MM.1S (cell line): Measurements from ENCODE around the gene TEX9.
"Not testable (repeated sequence)": the region's sequence is repeated elsewhere in the genome, so short reads cannot be mapped to it uniquely, and the experiment has no call there.

Source experiments
- DNase-seq: peaks from one replicate; pipeline ENCODE4 v3.0.0-alpha.2; 2015
- H2AFZ ChIP-seq: fragments of 300-600 bp; sonication (generic); 2 replicates; pipeline ENCODE4 v1.6.0; 2016; ENCODE audit warnings: antibody characterized with exemption, low read length
- H3F3A ChIP-seq: fragments of 300-600 bp; sonication (generic); 2 replicates; pipeline ENCODE4 v1.6.1; 2016; ENCODE audit warnings: mild to moderate bottlenecking, antibody characterized with exemption, low read length, moderate library complexity, mixed read lengths; ENCODE audit not compliant: insufficient read depth
- H3K27ac ChIP-seq: fragments of 300-600 bp; sonication (generic); 2 replicates; pipeline ENCODE4 v1.5.1; 2016; ENCODE audit warnings: mild to moderate bottlenecking, low read length
- H3K27me3 ChIP-seq: fragments of 300-600 bp; sonication (generic); replicated peaks from 2 replicates; pipeline ENCODE4 v1.6.0; 2016; ENCODE audit warnings: low read length; ENCODE audit not compliant: insufficient read depth
- H3K36me3 ChIP-seq: fragments of 300-600 bp; sonication (generic); replicated peaks from 2 replicates; pipeline ENCODE4 v1.6.1; 2016; ENCODE audit warnings: mild to moderate bottlenecking, low read length, mixed read lengths; ENCODE audit not compliant: insufficient read depth
- H3K4me1 ChIP-seq: fragments of 300-600 bp; sonication (generic); 2 replicates; pipeline ENCODE4 v1.6.1; 2016; ENCODE audit warnings: low read length, mixed read lengths
- H3K4me2 ChIP-seq: fragments of 300-600 bp; sonication (generic); 2 replicates; pipeline ENCODE4 v1.6.0; 2016; ENCODE audit warnings: low read depth, low read length
- H3K4me3 ChIP-seq: fragments of 300-600 bp; sonication (generic); 2 replicates; pipeline ENCODE4 v1.5.1; 2016; ENCODE audit warnings: low read length, mixed read lengths
- H3K79me2 ChIP-seq: fragments of 300-600 bp; sonication (generic); 2 replicates; pipeline ENCODE4 v1.6.1; 2016; ENCODE audit warnings: mixed run types, low read length, mixed read lengths
- H3K9ac ChIP-seq: fragments of 300-600 bp; sonication (generic); 2 replicates; pipeline ENCODE4 v1.6.1; 2016; ENCODE audit warnings: low read length, mixed read lengths
- H3K9me2 ChIP-seq: fragments of 300-600 bp; sonication (generic); replicated peaks from 2 replicates; pipeline ENCODE4 v1.6.1; 2016; ENCODE audit warnings: mild to moderate bottlenecking, low read length, mixed read lengths; ENCODE audit not compliant: insufficient read depth
- H3K9me3 ChIP-seq: fragments of 300-600 bp; sonication (generic); replicated peaks from 2 replicates; pipeline ENCODE4 v1.6.1; 2016; ENCODE audit warnings: mild to moderate bottlenecking, low read length, mixed read lengths; ENCODE audit not compliant: insufficient read depth
- H4K20me1 ChIP-seq: fragments of 300-600 bp; sonication (generic); 2 replicates; pipeline ENCODE4 v1.6.1; 2016; ENCODE audit warnings: mild to moderate bottlenecking, low read length, moderate library complexity, mixed read lengths; ENCODE audit not compliant: insufficient read depth
- EZH2 ChIP-seq: fragments of 300-600 bp; sonication (generic); optimal IDR thresholded peaks from 2 replicates; pipeline ENCODE3; 2017; ENCODE audit warnings: low read depth, mild to moderate bottlenecking, antibody characterized with exemption, low read length, mixed read lengths
- EZH2phosphoT487 ChIP-seq: fragments of 300-600 bp; sonication (generic); IDR thresholded peaks from 2 replicates; pipeline ENCODE4 v1.6.1; 2018; ENCODE audit warnings: antibody characterized with exemption, low read length
- TF ChIP-seq, protein P1 (sequence below): fragments of 300-600 bp; sonication (generic); IDR thresholded peaks from 2 replicates; pipeline ENCODE4 v1.5.1; 2016; ENCODE audit warnings: antibody characterized with exemption, low read length, mixed read lengths

Gene TEX9

DNA sequence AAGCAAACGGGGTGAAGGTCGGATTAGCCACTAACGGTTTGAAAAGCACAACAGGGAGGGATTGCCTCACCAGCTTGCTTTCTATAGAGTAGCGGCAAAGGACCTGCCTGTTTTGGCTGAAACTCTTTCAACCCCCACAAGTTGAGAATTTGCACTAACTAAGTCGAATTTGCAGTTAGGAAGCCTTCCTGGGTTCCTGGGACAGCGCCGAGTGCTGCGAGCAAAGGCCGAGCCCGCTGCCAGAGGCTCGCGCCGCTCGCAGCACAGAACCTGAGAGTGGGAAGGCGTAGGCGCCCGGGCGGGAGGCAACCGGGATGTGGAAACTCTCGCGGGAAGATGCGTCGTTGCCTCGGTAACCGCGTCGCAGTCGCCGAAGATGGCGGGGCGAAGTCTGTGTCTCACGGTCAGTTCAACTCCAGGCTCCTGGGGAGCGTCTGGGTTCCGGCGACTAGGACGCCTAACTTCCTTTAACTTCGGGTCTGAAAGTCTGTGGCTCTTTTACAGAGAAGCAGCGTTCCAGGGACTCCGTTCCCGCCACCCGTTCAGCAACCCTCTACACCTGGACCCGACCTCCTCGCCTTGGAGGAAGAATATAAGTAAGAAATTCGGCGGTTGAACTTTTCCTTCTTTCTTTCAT, at the start of gene TEX9:
TSS of gene TEX9 (plus strand) at position 352 of the 637 bp plus-strand sequence. CDS start at position 377, 25 bp downstream.
- Histone ChIP-seq H2AFZ (peak within 1 kb of the TSS; percentile 18), H3K4me2 (peak within 1 kb of the TSS; percentile 81), H3K4me3 (peak within 1 kb of the TSS; percentile 90), H3K27me3 (no peaks in the 10 kb centered on the region), H3K4me1 (no peaks in the 10 kb centered on the region), H3F3A (peaks cover 38% of the 10 kb centered on the region), H3K9me2 (no peaks in the 10 kb centered on the region), H3K79me2 (peaks cover 66% of the 10 kb centered on the region), H3K9ac (peak within 1 kb of the TSS; percentile 99), H3K9me3 (no peaks in the 10 kb centered on the region), H3K36me3 (no peaks in the 10 kb centered on the region), H4K20me1 (no peaks in the 10 kb centered on the region), H3K27ac (peak within 1 kb of the TSS; percentile 99)
- peak; percentile 91 for DNase-seq
- TF ChIP-seq EZH2 (no peak), EZH2phosphoT487 (no peak)
- TF ChIP-seq, protein P1, sequence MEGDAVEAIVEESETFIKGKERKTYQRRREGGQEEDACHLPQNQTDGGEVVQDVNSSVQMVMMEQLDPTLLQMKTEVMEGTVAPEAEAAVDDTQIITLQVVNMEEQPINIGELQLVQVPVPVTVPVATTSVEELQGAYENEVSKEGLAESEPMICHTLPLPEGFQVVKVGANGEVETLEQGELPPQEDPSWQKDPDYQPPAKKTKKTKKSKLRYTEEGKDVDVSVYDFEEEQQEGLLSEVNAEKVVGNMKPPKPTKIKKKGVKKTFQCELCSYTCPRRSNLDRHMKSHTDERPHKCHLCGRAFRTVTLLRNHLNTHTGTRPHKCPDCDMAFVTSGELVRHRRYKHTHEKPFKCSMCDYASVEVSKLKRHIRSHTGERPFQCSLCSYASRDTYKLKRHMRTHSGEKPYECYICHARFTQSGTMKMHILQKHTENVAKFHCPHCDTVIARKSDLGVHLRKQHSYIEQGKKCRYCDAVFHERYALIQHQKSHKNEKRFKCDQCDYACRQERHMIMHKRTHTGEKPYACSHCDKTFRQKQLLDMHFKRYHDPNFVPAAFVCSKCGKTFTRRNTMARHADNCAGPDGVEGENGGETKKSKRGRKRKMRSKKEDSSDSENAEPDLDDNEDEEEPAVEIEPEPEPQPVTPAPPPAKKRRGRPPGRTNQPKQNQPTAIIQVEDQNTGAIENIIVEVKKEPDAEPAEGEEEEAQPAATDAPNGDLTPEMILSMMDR, result no peak

DNA sequence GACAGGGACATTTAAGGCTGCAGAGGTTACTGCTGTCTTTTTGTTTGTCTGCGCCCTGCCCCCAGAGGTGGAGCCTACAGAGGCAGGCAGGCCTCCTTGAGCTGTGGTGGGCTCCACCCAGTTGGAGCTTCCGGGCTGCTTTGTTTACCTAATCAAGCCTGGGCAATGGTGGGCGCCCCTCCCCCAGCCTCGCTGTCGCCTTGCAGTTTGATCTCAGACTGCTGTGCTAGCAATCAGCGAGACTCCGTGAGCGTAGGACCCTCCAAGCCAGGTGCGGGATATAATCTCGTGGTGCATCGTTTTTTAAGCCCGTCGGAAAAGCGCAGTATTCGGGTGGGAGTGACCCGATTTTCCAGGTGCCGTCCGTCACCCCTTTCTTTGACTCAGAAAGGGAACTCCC, 48.7 kb upstream of the TEX9 start:
- DNase-seq, H3K27ac ChIP-seq, H3K9ac ChIP-seq, H3K9me2 ChIP-seq, H2AFZ ChIP-seq, H3K4me1 ChIP-seq, H4K20me1 ChIP-seq, H3K4me3 ChIP-seq, H3K9me3 ChIP-seq, H3F3A ChIP-seq, H3K27me3 ChIP-seq, H3K4me2 ChIP-seq, H3K79me2 ChIP-seq, H3K36me3 ChIP-seq: not testable (repeated sequence)

DNA sequence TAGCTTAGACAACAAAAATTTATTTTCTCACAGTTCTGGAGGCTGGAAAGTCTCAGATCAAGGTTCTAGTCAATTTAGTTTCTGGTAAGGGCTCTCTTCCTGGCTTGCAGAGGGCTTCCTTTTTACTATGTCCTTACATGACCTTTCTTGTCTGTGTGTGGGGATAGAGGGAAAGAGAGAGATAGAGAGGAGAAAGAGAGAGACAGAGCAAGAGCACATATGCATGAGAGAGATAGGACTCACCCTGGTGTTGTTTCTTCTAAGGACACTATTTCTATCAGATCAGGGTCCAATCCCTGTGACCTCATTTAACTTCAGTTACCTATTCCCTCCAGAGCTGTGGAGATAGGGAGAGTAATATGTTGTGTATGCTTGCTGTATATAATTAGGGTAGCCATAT, 44.9 kb upstream of the TEX9 start:
- DNase-seq, result no peak
- H3K4me1 ChIP-seq, result no peaks in the 10 kb centered on the region
- H3K9me3 ChIP-seq, result no peaks in the 10 kb centered on the region
- H3K36me3 ChIP-seq, result no peaks in the 10 kb centered on the region
- TF ChIP-seq, protein P1, result no peak
- TF ChIP-seq EZH2 (no peak), EZH2phosphoT487 (no peak)
- no peaks in the 10 kb centered on the region for H4K20me1 ChIP-seq
- no peaks in the 10 kb centered on the region for H3K9me2 ChIP-seq
- H3F3A ChIP-seq, result no peaks in the 10 kb centered on the region
- no peak overlapping the region for H2AFZ ChIP-seq
- no peak overlapping the region for H3K27ac ChIP-seq
- H3K9ac ChIP-seq, result no peak overlapping the region
- H3K4me2 ChIP-seq, result no peak overlapping the region
- H3K27me3 ChIP-seq, result no peaks in the 10 kb centered on the region
- no peak overlapping the region for H3K4me3 ChIP-seq
- no peaks in the 10 kb centered on the region for H3K79me2 ChIP-seq

DNA sequence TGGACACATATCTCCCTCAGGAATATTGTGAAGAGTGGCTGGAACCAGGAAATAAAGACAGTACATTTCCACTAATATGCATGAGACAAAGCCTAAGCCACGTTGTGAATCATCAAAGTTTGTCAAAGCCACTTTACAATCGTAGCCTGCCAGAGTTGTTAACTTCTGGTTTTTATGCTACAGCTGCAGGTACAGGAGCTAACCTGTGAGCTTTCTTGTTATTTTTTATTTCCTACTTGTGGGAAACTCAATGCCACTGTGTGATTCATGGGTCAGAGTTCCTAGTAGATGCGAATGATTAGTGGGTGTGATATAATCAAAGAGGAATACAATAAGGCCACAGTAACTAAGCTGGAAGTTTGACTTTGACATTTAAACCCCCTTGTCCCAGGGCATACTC, 44.4 kb upstream of the TEX9 start:
- TF ChIP-seq, protein P1, result no peak
- TF ChIP-seq EZH2phosphoT487 (no peak), EZH2 (no peak)
- Histone ChIP-seq H3K27ac (no peak overlapping the region), H3K36me3 (no peaks in the 10 kb centered on the region), H4K20me1 (no peaks in the 10 kb centered on the region), H3K9ac (no peak overlapping the region), H3K4me2 (no peak overlapping the region), H3K79me2 (no peaks in the 10 kb centered on the region), H3F3A (no peaks in the 10 kb centered on the region), H3K9me3 (no peaks in the 10 kb centered on the region), H3K4me3 (no peak overlapping the region), H2AFZ (no peak overlapping the region), H3K4me1 (no peaks in the 10 kb centered on the region), H3K27me3 (no peaks in the 10 kb centered on the region), H3K9me2 (no peaks in the 10 kb centered on the region)
- no peak for DNase-seq
